SH-SY5Y (cell line): ENCODE measurements around the gene C10orf120.

ENCODE experiments used
- GATA2 ChIP-seq: IDR thresholded peaks from 2 replicates; pipeline ENCODE4 v1.6.1; 2011; ENCODE audit warnings: mild to moderate bottlenecking, low read depth, low read length
- GATA3 ChIP-seq: IDR thresholded peaks from 2 replicates; pipeline ENCODE4 v1.6.1; 2011; ENCODE audit warnings: low read depth, mild to moderate bottlenecking, low read length, moderate library complexity

DNA sequence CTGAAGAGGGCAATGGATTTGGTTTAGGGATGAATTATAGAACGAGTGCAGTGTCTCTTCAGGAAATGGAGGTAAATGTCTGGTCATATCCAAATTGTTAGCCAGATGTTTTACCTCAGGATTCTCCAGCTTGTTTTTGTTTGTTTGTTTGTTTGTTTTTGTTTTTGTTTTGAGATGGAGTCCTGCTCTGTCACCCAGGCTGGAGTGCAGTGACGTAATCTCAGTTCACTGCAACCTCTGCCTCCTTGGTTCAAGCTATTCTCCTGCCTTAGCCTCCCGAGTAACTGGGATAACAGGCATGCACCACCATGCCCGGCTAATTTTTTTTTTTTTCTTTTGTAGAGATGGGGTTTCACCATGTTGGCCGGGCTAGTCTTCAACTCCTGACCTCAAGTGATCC, 6.9 kb downstream of the C10orf120 start:
- TF ChIP-seq GATA2 (no peak), GATA3 (no peak)
